HepG2 (cell line): ENCODE measurements around the gene TOMM40L. TPM values are rescaled to one million over a fixed set of nuclear protein-coding genes. Genes with fewer than 3 reads are reported as not detected.
A peak's percentile ranks its signal among the peaks of the same experiment; 100 is the strongest.

ENCODE experiments used
- CAMTA2 ChIP-seq: sonication (generic); formaldehyde crosslinking; IDR thresholded peaks from 2 replicates; pipeline ENCODE4 v1.4.0; 2020; ENCODE audit warnings: mild to moderate bottlenecking, missing genetic modification reagents, borderline replicate concordance
- CBFB ChIP-seq: sonication (generic); formaldehyde crosslinking; IDR thresholded peaks from 2 replicates; pipeline ENCODE4 v1.4.0; 2020; ENCODE audit warnings: missing genetic modification reagents
- EP300 ChIP-seq, 3 experiments: sonication (generic) in 1 of 3; formaldehyde crosslinking in 1 of 3; IDR thresholded peaks; 2 replicates each; pipeline versions ENCODE4 v1.5.1 to v1.6.1; 2011 to 2020; ENCODE audit warnings: low read depth in 2 of 3, low read length in 2 of 3, borderline replicate concordance in 1 of 3, improper control_type of control experiment in 1 of 3, mild to moderate bottlenecking in 1 of 3, missing genetic modification reagents in 1 of 3, moderate library complexity in 1 of 3
- FOXK1 ChIP-seq: sonication (generic); formaldehyde crosslinking; IDR thresholded peaks from 2 replicates; pipeline ENCODE4 v1.4.0; 2020; ENCODE audit warnings: low read depth, missing genetic modification reagents, borderline replicate concordance
- HMG20B ChIP-seq: conservative IDR thresholded peaks from 2 replicates; pipeline ENCODE4 v1.6.1; 2016; ENCODE audit warnings: missing genetic modification reagents, missing compliant biosample characterization
- ISL2 ChIP-seq: sonication (generic); formaldehyde crosslinking; IDR thresholded peaks from 2 replicates; pipeline ENCODE4 v1.5.0; 2020; ENCODE audit warnings: missing genetic modification reagents
- NFYB ChIP-seq: sonication (generic); formaldehyde crosslinking; IDR thresholded peaks from 2 replicates; pipeline ENCODE4 v1.4.0; 2020; ENCODE audit warnings: missing genetic modification reagents
- RBFOX2 ChIP-seq: fragments of 200-400 bp; formaldehyde crosslinking; IDR thresholded peaks from 2 replicates; pipeline ENCODE4 v1.6.1; 2017; ENCODE audit warnings: low read depth, mild to moderate bottlenecking, low read length
- SP2 ChIP-seq: sonication (generic); formaldehyde crosslinking; IDR thresholded peaks from 2 replicates; pipeline ENCODE4 v1.5.1; 2020; ENCODE audit warnings: mild to moderate bottlenecking, missing genetic modification reagents
- SRY ChIP-seq: sonication (generic); formaldehyde crosslinking; IDR thresholded peaks from 2 replicates; pipeline ENCODE4 v1.8.0; 2022; ENCODE audit warnings: mild to moderate bottlenecking, missing genetic modification reagents
- THAP11 ChIP-seq: IDR thresholded peaks from 2 replicates; pipeline ENCODE4 v1.6.1; 2016; ENCODE audit warnings: missing biosample characterization, missing genetic modification reagents
- ZNF251 ChIP-seq: sonication (generic); formaldehyde crosslinking; IDR thresholded peaks from 2 replicates; pipeline ENCODE4 v1.9.0; 2021; ENCODE audit warnings: mild to moderate bottlenecking, missing genetic modification reagents
- ZNF441 ChIP-seq: sonication (generic); formaldehyde crosslinking; IDR thresholded peaks from 2 replicates; pipeline ENCODE4 v1.7.0; 2021; ENCODE audit warnings: missing genetic modification reagents, borderline replicate concordance
- ZNF563 ChIP-seq: sonication (generic); formaldehyde crosslinking; IDR thresholded peaks from 2 replicates; pipeline ENCODE4 v1.8.0; 2022; ENCODE audit warnings: mild to moderate bottlenecking, moderate library complexity, missing genetic modification reagents
- ZNF841 ChIP-seq: sonication (generic); formaldehyde crosslinking; IDR thresholded peaks from 2 replicates; pipeline ENCODE4 v1.8.1; 2023; ENCODE audit warnings: missing genetic modification reagents, borderline replicate concordance
- polyA plus RNA-seq, 8 experiments: library from polyadenylated mRNA; depleted of rRNA in 3 of 8; stranded (reverse) in 7 of 8; unstranded in 1 of 8; fragments of >200 nt; fragmentation: Illumina TruSeq in 4 of 8; extraction: Trizol in 4 of 8; gene quantifications; 2 replicates each; pipeline versions ENCODE4 v1.2.1 to v1.2.3, GENCODE V29; 2011 to 2016; ENCODE audit warnings: low read depth in 4 of 8, missing spikeins in 1 of 8, mixed read lengths in 1 of 8; ENCODE audit not compliant: insufficient read depth in 1 of 8
- total RNA-seq, 5 experiments: library from RNA; depleted of rRNA; stranded (reverse); fragments of >200 nt; fragmentation: Illumina TruSeq; extraction: Trizol; gene quantifications; 2 replicates each; pipeline ENCODE4 v1.2.3, GENCODE V29; 2016; ENCODE audit warnings: low read depth in 1 of 5
- TF ChIP-seq, protein P1 (sequence below): sonication (generic); formaldehyde crosslinking; conservative IDR thresholded peaks from 2 replicates; pipeline ENCODE4 v1.4.0; 2020; ENCODE audit warnings: missing genetic modification reagents
- TF ChIP-seq, protein P2 (sequence below): IDR thresholded peaks from 2 replicates; pipeline ENCODE4 v1.6.1; 2018; ENCODE audit warnings: missing genetic modification reagents, mild to moderate bottlenecking, missing compliant biosample characterization
- TF ChIP-seq, protein P3 (sequence below): IDR thresholded peaks from 2 replicates; pipeline ENCODE4 v1.6.1; 2016; ENCODE audit warnings: mild to moderate bottlenecking, missing biosample characterization, missing genetic modification reagents
- TF ChIP-seq, protein P4 (sequence below): sonication (generic); formaldehyde crosslinking; IDR thresholded peaks from 2 replicates; pipeline ENCODE4 v1.5.0; 2020; ENCODE audit warnings: mild to moderate bottlenecking, low read depth, missing genetic modification reagents, borderline replicate concordance
- TF ChIP-seq, protein P5 (sequence below): IDR thresholded peaks from 2 replicates; pipeline ENCODE4 v1.4.0; 2020; ENCODE audit warnings: mild to moderate bottlenecking, missing genetic modification reagents

TOMM40L gene
- total and polyA plus RNA-seq, 2 of the 13 experiments (the other 11 are each of a cell fraction or from before 2014, with no cell fraction given), result 14.1 to 26.2 TPM

DNA sequence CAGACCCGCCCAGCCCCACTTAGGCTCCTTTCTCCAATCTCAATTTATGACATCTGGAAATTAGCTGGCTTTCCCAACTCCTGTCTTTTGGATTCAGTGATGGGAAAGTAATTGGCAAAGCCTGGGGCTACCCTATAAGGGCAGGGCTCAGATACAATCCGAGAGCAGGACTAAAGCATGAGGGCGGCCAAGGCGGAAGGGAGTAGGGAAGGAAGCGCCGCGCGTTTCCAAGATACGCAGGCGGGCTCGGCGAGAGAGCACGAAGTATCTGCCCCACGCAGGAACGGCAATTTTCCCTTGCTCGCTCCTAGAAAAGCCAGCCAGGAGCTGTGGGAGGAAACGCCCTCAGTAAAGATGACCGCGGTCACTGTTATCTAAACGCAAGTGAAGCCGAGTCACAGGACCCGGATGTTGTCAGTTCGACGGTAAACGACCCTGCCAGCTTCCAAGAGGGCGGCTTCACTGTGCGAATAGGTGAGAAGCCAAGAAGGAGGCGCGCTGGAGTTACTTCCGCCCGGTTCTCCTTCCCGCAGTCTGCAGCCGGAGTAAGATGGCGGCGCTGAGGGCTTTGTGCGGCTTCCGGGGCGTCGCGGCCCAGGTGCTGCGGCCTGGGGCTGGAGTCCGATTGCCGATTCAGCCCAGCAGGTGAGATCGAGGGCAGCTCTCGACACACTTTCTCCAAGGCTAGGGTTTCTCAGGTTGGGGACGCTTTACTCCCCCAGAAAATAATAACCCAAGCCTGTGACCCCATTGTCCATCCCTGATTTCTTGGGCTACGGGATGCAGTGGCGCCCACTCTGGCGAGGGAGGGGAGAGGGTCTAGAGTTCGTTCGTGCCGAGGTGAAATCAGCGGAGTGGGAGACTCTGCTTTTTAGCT is 23.8 kb upstream of the TOMM40L start, which contains the start of gene NDUFS2 (continued):
- TF ChIP-seq, protein P1, sequence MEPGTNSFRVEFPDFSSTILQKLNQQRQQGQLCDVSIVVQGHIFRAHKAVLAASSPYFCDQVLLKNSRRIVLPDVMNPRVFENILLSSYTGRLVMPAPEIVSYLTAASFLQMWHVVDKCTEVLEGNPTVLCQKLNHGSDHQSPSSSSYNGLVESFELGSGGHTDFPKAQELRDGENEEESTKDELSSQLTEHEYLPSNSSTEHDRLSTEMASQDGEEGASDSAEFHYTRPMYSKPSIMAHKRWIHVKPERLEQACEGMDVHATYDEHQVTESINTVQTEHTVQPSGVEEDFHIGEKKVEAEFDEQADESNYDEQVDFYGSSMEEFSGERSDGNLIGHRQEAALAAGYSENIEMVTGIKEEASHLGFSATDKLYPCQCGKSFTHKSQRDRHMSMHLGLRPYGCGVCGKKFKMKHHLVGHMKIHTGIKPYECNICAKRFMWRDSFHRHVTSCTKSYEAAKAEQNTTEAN, result 0 out of 2 replicates have a peak, but pooled peaks have one; percentile 56
- TF ChIP-seq ISL2 (CRISPR knock-in tag) (0 out of 2 replicates have a peak, but pooled peaks have one; percentile 28), CBFB (CRISPR knock-in tag) (peak; percentile 71), RBFOX2 (peak; percentile 93), CAMTA2 (CRISPR knock-in tag) (no peak), ZNF441 (peak; percentile 63; the same call in 1 of the 2 replicates), HMG20B (CRISPR knock-in tag) (0 out of 2 replicates have a peak, but pooled peaks have one; percentile 38), ZNF251 (CRISPR knock-in tag) (0 out of 2 replicates have a peak, but pooled peaks have one; percentile 51), ZNF563 (peak; percentile 77; the same call in 1 of the 2 replicates), ZNF841 (no peak), FOXK1 (CRISPR knock-in tag) (peak; percentile 96), THAP11 (CRISPR knock-in tag) (peak; percentile 89), SRY (0 out of 2 replicates have a peak, but pooled peaks have one; percentile 80), SP2 (CRISPR knock-in tag) (peak; percentile 33; the same call in 1 of the 2 replicates), EP300 (IDR thresholded peaks at IDR 0.05; ENCODE audit: low read depth in 2 of 2, low read length in 2 of 2) (no peak), EP300 (CRISPR knock-in tag; IDR thresholded peaks at IDR 0.05; ENCODE audit: borderline replicate concordance) (no peak), NFYB (CRISPR knock-in tag) (0 out of 2 replicates have a peak, but pooled peaks have one; percentile 12)
- TF ChIP-seq, protein P2, sequence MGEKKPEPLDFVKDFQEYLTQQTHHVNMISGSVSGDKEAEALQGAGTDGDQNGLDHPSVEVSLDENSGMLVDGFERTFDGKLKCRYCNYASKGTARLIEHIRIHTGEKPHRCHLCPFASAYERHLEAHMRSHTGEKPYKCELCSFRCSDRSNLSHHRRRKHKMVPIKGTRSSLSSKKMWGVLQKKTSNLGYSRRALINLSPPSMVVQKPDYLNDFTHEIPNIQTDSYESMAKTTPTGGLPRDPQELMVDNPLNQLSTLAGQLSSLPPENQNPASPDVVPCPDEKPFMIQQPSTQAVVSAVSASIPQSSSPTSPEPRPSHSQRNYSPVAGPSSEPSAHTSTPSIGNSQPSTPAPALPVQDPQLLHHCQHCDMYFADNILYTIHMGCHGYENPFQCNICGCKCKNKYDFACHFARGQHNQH (CRISPR knock-in tag), result peak; percentile 71; the same call in 1 of the 2 replicates
- TF ChIP-seq, protein P3, sequence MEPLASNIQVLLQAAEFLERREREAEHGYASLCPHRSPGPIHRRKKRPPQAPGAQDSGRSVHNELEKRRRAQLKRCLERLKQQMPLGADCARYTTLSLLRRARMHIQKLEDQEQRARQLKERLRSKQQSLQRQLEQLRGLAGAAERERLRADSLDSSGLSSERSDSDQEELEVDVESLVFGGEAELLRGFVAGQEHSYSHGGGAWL, result peak; percentile 55; the same call in 1 of the 2 replicates
- TF ChIP-seq, protein P4, sequence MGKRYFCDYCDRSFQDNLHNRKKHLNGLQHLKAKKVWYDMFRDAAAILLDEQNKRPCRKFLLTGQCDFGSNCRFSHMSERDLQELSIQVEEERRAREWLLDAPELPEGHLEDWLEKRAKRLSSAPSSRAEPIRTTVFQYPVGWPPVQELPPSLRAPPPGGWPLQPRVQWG, result no peak
- TF ChIP-seq, protein P5, sequence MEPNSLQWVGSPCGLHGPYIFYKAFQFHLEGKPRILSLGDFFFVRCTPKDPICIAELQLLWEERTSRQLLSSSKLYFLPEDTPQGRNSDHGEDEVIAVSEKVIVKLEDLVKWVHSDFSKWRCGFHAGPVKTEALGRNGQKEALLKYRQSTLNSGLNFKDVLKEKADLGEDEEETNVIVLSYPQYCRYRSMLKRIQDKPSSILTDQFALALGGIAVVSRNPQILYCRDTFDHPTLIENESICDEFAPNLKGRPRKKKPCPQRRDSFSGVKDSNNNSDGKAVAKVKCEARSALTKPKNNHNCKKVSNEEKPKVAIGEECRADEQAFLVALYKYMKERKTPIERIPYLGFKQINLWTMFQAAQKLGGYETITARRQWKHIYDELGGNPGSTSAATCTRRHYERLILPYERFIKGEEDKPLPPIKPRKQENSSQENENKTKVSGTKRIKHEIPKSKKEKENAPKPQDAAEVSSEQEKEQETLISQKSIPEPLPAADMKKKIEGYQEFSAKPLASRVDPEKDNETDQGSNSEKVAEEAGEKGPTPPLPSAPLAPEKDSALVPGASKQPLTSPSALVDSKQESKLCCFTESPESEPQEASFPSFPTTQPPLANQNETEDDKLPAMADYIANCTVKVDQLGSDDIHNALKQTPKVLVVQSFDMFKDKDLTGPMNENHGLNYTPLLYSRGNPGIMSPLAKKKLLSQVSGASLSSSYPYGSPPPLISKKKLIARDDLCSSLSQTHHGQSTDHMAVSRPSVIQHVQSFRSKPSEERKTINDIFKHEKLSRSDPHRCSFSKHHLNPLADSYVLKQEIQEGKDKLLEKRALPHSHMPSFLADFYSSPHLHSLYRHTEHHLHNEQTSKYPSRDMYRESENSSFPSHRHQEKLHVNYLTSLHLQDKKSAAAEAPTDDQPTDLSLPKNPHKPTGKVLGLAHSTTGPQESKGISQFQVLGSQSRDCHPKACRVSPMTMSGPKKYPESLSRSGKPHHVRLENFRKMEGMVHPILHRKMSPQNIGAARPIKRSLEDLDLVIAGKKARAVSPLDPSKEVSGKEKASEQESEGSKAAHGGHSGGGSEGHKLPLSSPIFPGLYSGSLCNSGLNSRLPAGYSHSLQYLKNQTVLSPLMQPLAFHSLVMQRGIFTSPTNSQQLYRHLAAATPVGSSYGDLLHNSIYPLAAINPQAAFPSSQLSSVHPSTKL (CRISPR knock-in tag), result peak; percentile 45; the same call in 1 of the 2 replicates
